D721Med (cell line): ENCODE data around the gene UAP1.
A peak's percentile ranks its signal among the peaks of the same experiment; 100 is the strongest.

Experiments used
- DNase-seq: peaks from one replicate; pipeline ENCODE4 v3.0.0; 2011; ENCODE audit warnings: low spot score; ENCODE audit not compliant: insufficient read length
- FAIRE-seq: peaks from 2 replicates; lab custom pipeline; 2011; peaks lifted over from hg19 to GRCh38; lab: Jason Lieb, UNC
- CTCF ChIP-seq: IDR thresholded peaks from 2 replicates; pipeline ENCODE4 v1.5.1; 2012; ENCODE audit warnings: mild to moderate bottlenecking, control low read depth; ENCODE audit not compliant: insufficient read depth; ENCODE audit errors: missing control alignments

The UAP1 gene

GRCh38 chr1:162639718-162640117 is 78.2 kb downstream of the UAP1 start:
- DNase-seq (no peak), FAIRE-seq (peak; percentile 48)
- no peak for TF ChIP-seq CTCF

- TF ChIP-seq CTCF, result no peak
- FAIRE-seq (no peak), DNase-seq (no peak)
Measured at GRCh38 chr1:162641114-162641513, 79.6 kb downstream of the UAP1 start.

- DNase-seq (no peak), FAIRE-seq (no peak)
- TF ChIP-seq CTCF, result no peak
Measured at GRCh38 chr1:162644986-162645314, 83.4 kb downstream of the UAP1 start.

GRCh38 chr1:162645666-162646065 is 84.1 kb downstream of the UAP1 start:
- FAIRE-seq (no peak), DNase-seq (no peak)
- no peak for TF ChIP-seq CTCF

GRCh38 chr1:162649583-162649982 is 88.1 kb downstream of the UAP1 start:
- DNase-seq (no peak), FAIRE-seq (peak; percentile 99)
- TF ChIP-seq CTCF, result no peak
